Right cardiac atrium (tissue), 5 donors: ENCODE measurements around the gene MTCL1. TPM values are rescaled to one million over a fixed set of nuclear protein-coding genes. Genes with fewer than 3 reads are reported as not detected.
A peak's percentile ranks its signal among the peaks of the same experiment; 100 is the strongest.

Experiments
- ATAC-seq, 2 donors: fragments of 200-7000 bp; cut with Tn5 transposase; one replicate each; pipeline versions ENCODE4 v1.8.0 to v1.9.1; 2020; ENCODE audit warnings: moderate library complexity in 2 of 2, mild to moderate bottlenecking in 1 of 2
- DNase-seq, 3 donors: peaks; one replicate each; pipeline ENCODE4 v3.0.0-alpha.2; 2020
- H3K27ac ChIP-seq: one replicate; pipeline ENCODE4 v1.5.1; 2013; ENCODE audit warnings: mild to moderate bottlenecking, low read length, control low read depth, moderate library complexity
- H3K27me3 ChIP-seq: one replicate; pipeline ENCODE4 v1.6.1; 2013; ENCODE audit not compliant: control insufficient read depth, insufficient read depth
- H3K4me1 ChIP-seq: one replicate; pipeline ENCODE4 v1.6.1; 2013; ENCODE audit warnings: low read length; ENCODE audit not compliant: control insufficient read depth, insufficient read depth
- H3K4me3 ChIP-seq: one replicate; pipeline ENCODE4 v1.5.1; 2013; ENCODE audit warnings: low read length, control low read depth
- H3K9me3 ChIP-seq: one replicate; pipeline ENCODE4 v1.6.1; 2013; ENCODE audit warnings: low read length; ENCODE audit not compliant: control insufficient read depth
- WGBS: extraction: QIAGEN DNeasy Blood & Tissue Kit; methylation state at CpG from one replicate; pipeline ENCODE4 v1.1.7; 2013; 5-methylcytosine and 5-hydroxymethylcytosine counted together
- intact Hi-C, 4 donors: fragments of 100-400 bp; cut with DNase I; formaldehyde crosslinking; loops; one replicate each; pipeline versions ENCODE4 v1.11.0 to v1.14.0; 2022 to 2023
- polyA plus RNA-seq: library from polyadenylated mRNA; stranded (reverse); fragments of 200-250 nt; gene quantifications from one replicate; pipeline ENCODE4 v1.2.3, GENCODE V29; 2013
- total RNA-seq, 4 donors: library from RNA; stranded (reverse); fragmentation: NEBNext Ultra II Directional; extraction: Animal tissue kit (Norgen Biotek cat#: 25700); gene quantifications; one replicate each; pipeline ENCODE4 v1.2.1, GENCODE V29; 2021
- donor health status: healthy with polysubstance abuse.
- donor health status: DM: no; HTN: yes; CAD: no.
- donor health status: DM: no; HTN: no; CAD: no.
- donor health status: DM: no; HTN: yes; CAD: no; lungs with severe emphysema.
- donor health status: DM: yes; HTN: yes; CAD: no.

MTCL1 gene
- total and polyA plus RNA-seq, 5 donors, result 5.3 to 8.7 (median 6.4) TPM

- no peak for DNase-seq
- intact Hi-C loops, result no loop called here
- H3K4me1 ChIP-seq, result no peaks in the 10 kb centered on the region
- no peak for ATAC-seq
- 92% methylated on average over 8 of the region's 8 CpGs for WGBS
- H3K9me3 ChIP-seq, result no peaks in the 10 kb centered on the region
- H3K27ac ChIP-seq, result no peak overlapping the region
- H3K4me3 ChIP-seq, result no peak overlapping the region
- no peaks in the 10 kb centered on the region for H3K27me3 ChIP-seq
Observed at GRCh38 chr18:8688816-8689215, 16.5 kb upstream of the MTCL1 start.

- H3K4me3 ChIP-seq, result no peak overlapping the region
- intact Hi-C loops, result no loop called here
- H3K9me3 ChIP-seq, result no peaks in the 10 kb centered on the region
- no peak overlapping the region for H3K27ac ChIP-seq
- WGBS, result 84% methylated on average over 13 of the region's 13 CpGs
- DNase-seq (no peak), ATAC-seq (no peak)
- H3K27me3 ChIP-seq, result no peaks in the 10 kb centered on the region
- H3K4me1 ChIP-seq, result no peaks in the 10 kb centered on the region
Observed at GRCh38 chr18:8689517-8689916, 15.8 kb upstream of the MTCL1 start.

GRCh38 chr18:8694891-8695290 is 10.5 kb upstream of the MTCL1 start:
- Histone ChIP-seq H3K27me3 (no peaks in the 10 kb centered on the region), H3K4me1 (no peaks in the 10 kb centered on the region), H3K9me3 (no peaks in the 10 kb centered on the region), H3K27ac (no peak overlapping the region), H3K4me3 (no peak overlapping the region)
- ATAC-seq (no peak), DNase-seq (no peak)
- 78% methylated on average over 10 of the region's 10 CpGs for WGBS
- intact Hi-C loops, result loop anchor here (5.0 to 10.0 kb wide), 3 partner anchors 287 to 292 kb away; no protein-coding TSS in a partner anchor

GRCh38 chr18:8695932-8696517 is 9.3 kb upstream of the MTCL1 start:
- DNase-seq (no peak), ATAC-seq (no peak)
- WGBS, result 76% methylated on average over 3 of the region's 3 CpGs
- no peaks in the 10 kb centered on the region for H3K4me1 ChIP-seq
- H3K27me3 ChIP-seq, result no peaks in the 10 kb centered on the region
- intact Hi-C loops, result loop anchor here (5.0 to 10.0 kb wide), 3 partner anchors 286 to 291 kb away; no protein-coding TSS in a partner anchor
- H3K9me3 ChIP-seq, result no peaks in the 10 kb centered on the region
- H3K4me3 ChIP-seq, result no peak overlapping the region
- H3K27ac ChIP-seq, result no peak overlapping the region

- intact Hi-C loops, result loop anchor here (5.0 to 10.0 kb wide), 3 partner anchors 286 to 291 kb away; no protein-coding TSS in a partner anchor
- Histone ChIP-seq H3K4me3 (no peak overlapping the region), H3K4me1 (no peaks in the 10 kb centered on the region), H3K9me3 (no peaks in the 10 kb centered on the region), H3K27ac (no peak overlapping the region), H3K27me3 (no peaks in the 10 kb centered on the region)
- peak; percentile 70 to 89 (median 86) for DNase-seq
- under 1% methylated on average over 5 of the region's 5 CpGs for WGBS
- ATAC-seq, result peak; percentile 89 to 93
Observed at GRCh38 chr18:8696749-8697211, 8.6 kb upstream of the MTCL1 start.

- Histone ChIP-seq H3K27ac (no peak overlapping the region), H3K4me3 (no peak overlapping the region), H3K4me1 (peaks cover 3% of the 10 kb centered on the region), H3K27me3 (no peaks in the 10 kb centered on the region), H3K9me3 (no peaks in the 10 kb centered on the region)
- intact Hi-C loops, result loop anchor here (5.0 to 10.0 kb wide), 3 partner anchors 283 to 288 kb away; no protein-coding TSS in a partner anchor
- ATAC-seq (no peak), DNase-seq (no peak)
- 91% methylated on average over 7 of the region's 7 CpGs for WGBS
Observed at GRCh38 chr18:8699126-8699525, 6.2 kb upstream of the MTCL1 start.

- peaks cover 4% of the 10 kb centered on the region for H3K4me1 ChIP-seq
- WGBS, result 79% methylated on average over 2 of the region's 2 CpGs
- intact Hi-C loops, result loop anchor here (5.0 to 10.0 kb wide), 4 partner anchors 105 to 287 kb away; no protein-coding TSS in a partner anchor
- H3K27me3 ChIP-seq, result no peaks in the 10 kb centered on the region
- ATAC-seq (no peak), DNase-seq (no peak)
- H3K27ac ChIP-seq, result no peak overlapping the region
- H3K9me3 ChIP-seq, result no peaks in the 10 kb centered on the region
- no peak overlapping the region for H3K4me3 ChIP-seq
Observed at GRCh38 chr18:8699948-8700347, 5.4 kb upstream of the MTCL1 start.

- Histone ChIP-seq H3K4me1 (peaks cover 4% of the 10 kb centered on the region), H3K27me3 (no peaks in the 10 kb centered on the region), H3K9me3 (no peaks in the 10 kb centered on the region), H3K4me3 (no peak overlapping the region), H3K27ac (no peak overlapping the region)
- intact Hi-C loops, result loop anchor here in 1 of 4 donors (10.0 kb wide), 1 partner anchor 103 kb away; no protein-coding TSS in a partner anchor
- DNase-seq, result no peak
- 60% methylated on average over 9 of the region's 9 CpGs for WGBS
- ATAC-seq, result no peak
Observed at GRCh38 chr18:8701546-8702118, 3.7 kb upstream of the MTCL1 start.

- H3K27me3 ChIP-seq, result no peaks in the 10 kb centered on the region
- no peak overlapping the region for H3K4me3 ChIP-seq
- H3K9me3 ChIP-seq, result no peaks in the 10 kb centered on the region
- ATAC-seq (no peak), DNase-seq (no peak)
- no peak overlapping the region for H3K27ac ChIP-seq
- intact Hi-C loops, result loop anchor here in 1 of 4 donors (10.0 kb wide), 1 partner anchor 102 kb away; no protein-coding TSS in a partner anchor
- H3K4me1 ChIP-seq, result peaks cover 4% of the 10 kb centered on the region
Observed at GRCh38 chr18:8702668-8703067, 2.7 kb upstream of the MTCL1 start.

- intact Hi-C loops, result loop anchor here in 1 of 4 donors (10.0 kb wide), 1 partner anchor 102 kb away; no protein-coding TSS in a partner anchor
- no peak for ATAC-seq
- no peaks in the 10 kb centered on the region for H3K9me3 ChIP-seq
- 34% methylated on average over 25 of the region's 25 CpGs for WGBS
- peaks cover 4% of the 10 kb centered on the region for H3K4me1 ChIP-seq
- no peaks in the 10 kb centered on the region for H3K27me3 ChIP-seq
- H3K4me3 ChIP-seq, result no peak overlapping the region
- H3K27ac ChIP-seq, result no peak overlapping the region
- DNase-seq, result peak in 1 of 3 donors; percentile 57
Observed at GRCh38 chr18:8703092-8703709, 2.2 kb upstream of the MTCL1 start.

GRCh38 chr18:8703781-8704301 is 1.5 kb upstream of the MTCL1 start:
- no peak overlapping the region for H3K4me3 ChIP-seq
- intact Hi-C loops, result loop anchor here in 1 of 4 donors (10.0 kb wide), 1 partner anchor 101 kb away; no protein-coding TSS in a partner anchor
- peak overlapping the region; percentile 59 for H3K27ac ChIP-seq
- DNase-seq, result peak in 1 of 3 donors; percentile 53
- H3K27me3 ChIP-seq, result no peaks in the 10 kb centered on the region
- ATAC-seq, result no peak
- 62% methylated on average over 16 of the region's 16 CpGs for WGBS
- H3K4me1 ChIP-seq, result peaks cover 4% of the 10 kb centered on the region
- no peaks in the 10 kb centered on the region for H3K9me3 ChIP-seq
